Fibroblast of lung (primary cell): Measurements from ENCODE around the gene CSNK1D.

Experiments used
- EZH2 ChIP-seq: IDR thresholded peaks from 2 replicates; pipeline ENCODE4 v1.5.1; 2012; ENCODE audit warnings: low read length, control low read depth, mild to moderate bottlenecking; ENCODE audit errors: missing control alignments
- TF ChIP-seq, protein P1 (sequence below), 2 donors: IDR thresholded peaks in 1 of 2; conservative IDR thresholded peaks in 1 of 2; 1 replicate in 1 of 2; 2 replicates in 1 of 2; pipeline ENCODE4 v1.5.1; 2011 to 2012; ENCODE audit warnings: low read length in 2 of 2, control low read depth in 1 of 2, inconsistent platforms in 1 of 2, low read depth in 1 of 2, mild to moderate bottlenecking in 1 of 2

DNA sequence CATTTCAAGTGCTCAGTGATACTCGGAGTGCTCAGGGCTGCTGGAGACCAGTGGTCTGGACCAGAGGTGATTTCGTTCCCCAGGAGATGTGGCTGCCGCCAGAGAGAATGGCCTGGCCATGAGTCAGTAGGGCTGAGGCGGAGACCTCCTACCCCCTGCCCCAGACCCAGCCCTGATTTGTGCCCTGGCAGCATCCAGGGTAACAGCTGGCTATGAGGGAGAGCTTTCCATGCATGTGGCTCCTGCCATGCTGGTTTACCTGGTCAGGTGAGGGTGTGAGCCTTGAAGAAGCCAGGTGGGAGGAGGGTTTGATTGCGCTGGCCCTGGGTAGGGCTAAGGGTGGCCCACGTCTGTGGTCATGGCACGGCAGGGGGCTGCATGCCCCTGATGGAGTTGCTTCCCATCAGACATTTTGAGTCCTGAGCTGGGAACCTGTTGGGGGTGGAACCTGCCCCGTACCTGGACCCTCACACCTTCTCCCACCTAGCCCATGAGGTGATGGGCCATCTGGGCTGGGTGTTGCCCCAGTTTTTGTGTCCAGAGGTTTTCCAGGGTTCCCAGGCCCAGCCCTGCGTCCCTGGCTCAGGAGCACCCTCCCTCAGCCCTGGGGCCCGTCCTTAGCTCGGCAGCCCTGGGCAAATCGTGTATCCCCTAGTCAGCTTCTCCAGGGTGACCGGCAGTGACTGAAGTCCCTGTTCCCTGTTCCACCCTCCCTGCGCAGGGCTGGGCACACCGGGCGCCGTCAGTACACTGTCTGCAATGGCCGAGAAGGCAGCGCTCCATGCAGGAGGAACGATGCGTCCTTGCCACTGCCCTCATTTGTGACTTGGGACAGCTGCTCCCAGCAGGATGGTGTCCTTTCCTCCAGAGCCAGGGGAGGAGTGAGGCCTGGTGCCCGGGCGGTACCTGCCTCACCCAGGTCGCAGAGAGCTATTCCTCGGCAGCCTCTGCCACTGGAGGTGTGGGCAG is 9.0 kb upstream of the CSNK1D start:
- TF ChIP-seq, protein P1, sequence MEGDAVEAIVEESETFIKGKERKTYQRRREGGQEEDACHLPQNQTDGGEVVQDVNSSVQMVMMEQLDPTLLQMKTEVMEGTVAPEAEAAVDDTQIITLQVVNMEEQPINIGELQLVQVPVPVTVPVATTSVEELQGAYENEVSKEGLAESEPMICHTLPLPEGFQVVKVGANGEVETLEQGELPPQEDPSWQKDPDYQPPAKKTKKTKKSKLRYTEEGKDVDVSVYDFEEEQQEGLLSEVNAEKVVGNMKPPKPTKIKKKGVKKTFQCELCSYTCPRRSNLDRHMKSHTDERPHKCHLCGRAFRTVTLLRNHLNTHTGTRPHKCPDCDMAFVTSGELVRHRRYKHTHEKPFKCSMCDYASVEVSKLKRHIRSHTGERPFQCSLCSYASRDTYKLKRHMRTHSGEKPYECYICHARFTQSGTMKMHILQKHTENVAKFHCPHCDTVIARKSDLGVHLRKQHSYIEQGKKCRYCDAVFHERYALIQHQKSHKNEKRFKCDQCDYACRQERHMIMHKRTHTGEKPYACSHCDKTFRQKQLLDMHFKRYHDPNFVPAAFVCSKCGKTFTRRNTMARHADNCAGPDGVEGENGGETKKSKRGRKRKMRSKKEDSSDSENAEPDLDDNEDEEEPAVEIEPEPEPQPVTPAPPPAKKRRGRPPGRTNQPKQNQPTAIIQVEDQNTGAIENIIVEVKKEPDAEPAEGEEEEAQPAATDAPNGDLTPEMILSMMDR (conservative IDR thresholded peaks at IDR 0.05 in 1 of 2, IDR thresholded peaks at IDR 0.05 in 1 of 2; ENCODE audit: low read depth in 1 of 2, low read length in 2 of 2) = no peak
- no peak for TF ChIP-seq EZH2
